ENCODE data around the gene GNA12.

DNA sequence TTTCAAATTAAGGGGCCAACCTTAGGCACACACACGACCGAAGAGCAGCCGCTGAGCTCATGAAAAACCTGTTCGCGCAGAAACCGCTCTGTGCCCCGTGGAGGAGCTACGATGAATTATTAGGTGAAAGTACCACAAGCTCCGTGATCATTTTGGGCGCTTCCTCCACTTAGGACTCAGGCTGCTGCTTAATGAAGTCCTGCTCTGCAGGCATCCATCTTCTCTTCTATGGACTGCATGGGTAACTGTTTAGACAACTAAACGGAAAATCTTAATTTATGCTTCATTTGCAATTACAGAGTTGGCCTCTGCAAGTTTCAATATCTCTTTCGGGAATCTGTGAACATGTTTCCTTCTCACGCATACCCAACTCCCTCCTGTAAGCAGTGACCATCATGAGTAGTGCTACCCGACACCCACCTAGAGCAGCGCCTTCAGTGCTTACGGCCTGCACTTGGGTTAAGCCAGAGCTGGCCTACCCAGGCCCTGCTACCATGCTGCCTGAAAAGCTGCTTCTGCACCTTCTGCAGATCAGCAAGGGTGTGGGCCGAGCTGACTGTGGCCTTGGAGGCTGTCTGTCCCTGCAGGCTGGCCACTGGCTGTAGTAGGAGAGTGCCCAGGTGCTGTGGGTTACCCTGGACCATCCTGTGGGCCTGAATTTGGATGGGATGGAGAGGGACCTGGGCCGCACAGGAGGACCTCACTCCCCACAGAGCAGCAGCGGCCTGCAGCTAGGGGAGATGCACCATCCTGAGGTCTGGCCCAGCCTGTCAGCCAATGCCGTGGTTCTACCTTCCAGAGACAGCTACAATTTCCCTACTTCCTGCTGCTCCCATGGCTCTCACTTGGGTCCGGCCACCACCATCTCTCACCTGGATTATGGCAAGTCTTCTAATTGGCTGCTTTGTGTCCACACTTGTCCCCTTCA is 36.0 kb downstream of the GNA12 start:
- TF ChIP-seq, protein P1, sequence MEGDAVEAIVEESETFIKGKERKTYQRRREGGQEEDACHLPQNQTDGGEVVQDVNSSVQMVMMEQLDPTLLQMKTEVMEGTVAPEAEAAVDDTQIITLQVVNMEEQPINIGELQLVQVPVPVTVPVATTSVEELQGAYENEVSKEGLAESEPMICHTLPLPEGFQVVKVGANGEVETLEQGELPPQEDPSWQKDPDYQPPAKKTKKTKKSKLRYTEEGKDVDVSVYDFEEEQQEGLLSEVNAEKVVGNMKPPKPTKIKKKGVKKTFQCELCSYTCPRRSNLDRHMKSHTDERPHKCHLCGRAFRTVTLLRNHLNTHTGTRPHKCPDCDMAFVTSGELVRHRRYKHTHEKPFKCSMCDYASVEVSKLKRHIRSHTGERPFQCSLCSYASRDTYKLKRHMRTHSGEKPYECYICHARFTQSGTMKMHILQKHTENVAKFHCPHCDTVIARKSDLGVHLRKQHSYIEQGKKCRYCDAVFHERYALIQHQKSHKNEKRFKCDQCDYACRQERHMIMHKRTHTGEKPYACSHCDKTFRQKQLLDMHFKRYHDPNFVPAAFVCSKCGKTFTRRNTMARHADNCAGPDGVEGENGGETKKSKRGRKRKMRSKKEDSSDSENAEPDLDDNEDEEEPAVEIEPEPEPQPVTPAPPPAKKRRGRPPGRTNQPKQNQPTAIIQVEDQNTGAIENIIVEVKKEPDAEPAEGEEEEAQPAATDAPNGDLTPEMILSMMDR (IDR thresholded peaks at IDR 0.05): no peak
- TF ChIP-seq EZH2 (IDR thresholded peaks at IDR 0.05): no peak

Measured in neural progenitor cell (in vitro differentiated cells).